Measurements from ENCODE around the gene MKLN1. TPM values are rescaled to one million over a fixed set of nuclear protein-coding genes. Genes with fewer than 3 reads are reported as not detected.

The MKLN1 gene
- total and polyA plus RNA-seq, 2 experiments from 2014 or later, result 33.8 to 59.3 TPM

DNA sequence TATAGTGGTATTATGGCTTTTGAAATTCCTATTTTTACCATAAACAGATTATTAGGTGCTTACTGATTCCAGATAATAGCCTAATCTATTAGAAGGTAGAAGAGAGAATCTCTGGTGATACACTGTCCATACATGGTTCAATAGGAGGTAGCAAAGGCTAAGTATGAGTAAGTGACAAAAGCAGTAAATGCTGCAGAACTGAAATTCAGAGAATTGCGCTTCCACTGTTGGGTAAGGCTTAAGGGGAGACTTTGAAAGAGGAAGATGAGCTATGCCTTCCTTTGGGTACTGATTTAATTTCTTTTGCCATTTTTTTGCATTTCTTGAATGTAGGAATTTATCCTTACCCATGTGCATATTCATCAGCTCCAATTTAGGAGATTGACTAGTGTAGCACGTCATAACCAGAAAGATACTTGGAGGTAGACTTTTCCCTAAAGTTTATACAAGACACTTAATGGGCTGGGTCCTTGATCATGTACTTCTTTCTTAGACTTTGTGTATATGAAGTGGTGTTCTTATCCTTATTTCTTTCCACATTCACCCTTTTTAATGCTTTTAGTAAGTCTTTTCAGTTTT is 15.3 kb downstream of the MKLN1 start:
- Histone ChIP-seq H3K4me3 (no peak overlapping the region), H4K20me1 (ENCODE audit: insufficient read depth, poor library complexity, severe bottlenecking) (peaks cover 70% of the 10 kb centered on the region), H3K4me2 (no peak overlapping the region), H3K9me3 (ENCODE audit: low read depth) (no peaks in the 10 kb centered on the region), H2AFZ (no peak overlapping the region), H3K9me2 (replicated peaks; ENCODE audit: insufficient read depth) (no peaks in the 10 kb centered on the region), H3K27ac (no peak overlapping the region), H3K36me3 (replicated peaks; ENCODE audit: insufficient read depth, low read depth) (no peaks in the 10 kb centered on the region), H3K79me2 (peaks cover 100% of the 10 kb centered on the region), H3K4me1 (ENCODE audit: insufficient read depth) (no peaks in the 10 kb centered on the region), H3K27me3 (no peaks in the 10 kb centered on the region)
- no peak for TF ChIP-seq EZH2phosphoT487 (IDR thresholded peaks at IDR 0.05; ENCODE audit: low read depth, severe bottlenecking, unreplicated experiment)
- TF ChIP-seq, protein P1, sequence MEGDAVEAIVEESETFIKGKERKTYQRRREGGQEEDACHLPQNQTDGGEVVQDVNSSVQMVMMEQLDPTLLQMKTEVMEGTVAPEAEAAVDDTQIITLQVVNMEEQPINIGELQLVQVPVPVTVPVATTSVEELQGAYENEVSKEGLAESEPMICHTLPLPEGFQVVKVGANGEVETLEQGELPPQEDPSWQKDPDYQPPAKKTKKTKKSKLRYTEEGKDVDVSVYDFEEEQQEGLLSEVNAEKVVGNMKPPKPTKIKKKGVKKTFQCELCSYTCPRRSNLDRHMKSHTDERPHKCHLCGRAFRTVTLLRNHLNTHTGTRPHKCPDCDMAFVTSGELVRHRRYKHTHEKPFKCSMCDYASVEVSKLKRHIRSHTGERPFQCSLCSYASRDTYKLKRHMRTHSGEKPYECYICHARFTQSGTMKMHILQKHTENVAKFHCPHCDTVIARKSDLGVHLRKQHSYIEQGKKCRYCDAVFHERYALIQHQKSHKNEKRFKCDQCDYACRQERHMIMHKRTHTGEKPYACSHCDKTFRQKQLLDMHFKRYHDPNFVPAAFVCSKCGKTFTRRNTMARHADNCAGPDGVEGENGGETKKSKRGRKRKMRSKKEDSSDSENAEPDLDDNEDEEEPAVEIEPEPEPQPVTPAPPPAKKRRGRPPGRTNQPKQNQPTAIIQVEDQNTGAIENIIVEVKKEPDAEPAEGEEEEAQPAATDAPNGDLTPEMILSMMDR (IDR thresholded peaks at IDR 0.05; ENCODE audit: poor library complexity), result no peak
- TF ChIP-seq EZH2 (IDR thresholded peaks at IDR 0.05; ENCODE audit: borderline replicate concordance), result no peak
- WGBS (ENCODE audit: low lambda C conversion rate, missing lambda C conversion rate), result 93% methylated on average over 2 of the region's 2 CpGs
- no peak for DNase-seq (ENCODE audit: low spot score)

DNA sequence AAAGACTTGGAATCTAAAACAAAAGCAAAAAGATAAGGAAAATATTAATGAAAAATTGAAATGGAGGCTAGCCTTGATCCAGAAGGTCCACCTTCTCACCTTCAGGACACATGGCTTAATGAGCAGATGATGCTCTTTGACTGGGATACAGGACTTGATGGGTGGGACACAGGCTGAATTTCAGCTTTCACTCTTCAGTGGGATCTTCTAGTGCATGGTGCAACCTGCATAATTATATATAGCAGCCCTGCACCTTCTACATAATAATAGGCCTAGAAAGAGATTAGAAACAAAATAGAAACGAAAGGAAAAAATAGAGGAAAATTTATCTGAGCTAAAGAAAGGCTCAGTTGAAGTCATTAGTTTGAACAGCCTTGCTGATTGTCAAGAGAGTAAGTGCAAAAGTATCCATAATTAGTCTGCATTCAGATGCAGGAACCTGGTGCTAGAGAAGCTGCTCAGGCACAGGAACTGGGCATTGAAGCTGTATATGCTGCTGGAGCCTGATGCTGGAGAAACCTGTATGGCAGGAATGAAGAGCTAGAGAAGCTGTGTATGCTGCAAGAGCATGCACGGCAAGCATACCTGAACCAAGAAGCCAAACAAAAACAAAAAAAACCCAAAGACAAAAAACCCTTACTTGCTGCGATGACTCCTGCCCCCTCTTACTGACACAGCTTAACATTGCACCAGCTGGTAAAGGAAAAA is 19.4 kb downstream of the MKLN1 start:
- Histone ChIP-seq H3K9me2 (replicated peaks; ENCODE audit: insufficient read depth) (no peaks in the 10 kb centered on the region), H2AFZ (no peak overlapping the region), H3K4me3 (no peak overlapping the region), H3K36me3 (replicated peaks; ENCODE audit: insufficient read depth, low read depth) (no peaks in the 10 kb centered on the region), H3K4me2 (no peak overlapping the region), H3K27me3 (no peaks in the 10 kb centered on the region), H3K4me1 (ENCODE audit: insufficient read depth) (no peaks in the 10 kb centered on the region), H3K27ac (no peak overlapping the region), H3K79me2 (peaks cover 100% of the 10 kb centered on the region), H3K9me3 (ENCODE audit: low read depth) (no peaks in the 10 kb centered on the region), H4K20me1 (ENCODE audit: insufficient read depth, poor library complexity, severe bottlenecking) (peaks cover 85% of the 10 kb centered on the region)
- TF ChIP-seq, protein P1 (IDR thresholded peaks at IDR 0.05; ENCODE audit: poor library complexity), result no peak
- no peak for TF ChIP-seq EZH2 (IDR thresholded peaks at IDR 0.05; ENCODE audit: borderline replicate concordance)
- TF ChIP-seq EZH2phosphoT487 (IDR thresholded peaks at IDR 0.05; ENCODE audit: low read depth, severe bottlenecking, unreplicated experiment), result no peak
- 32% methylated on average over 3 of the region's 3 CpGs for WGBS (ENCODE audit: low lambda C conversion rate, missing lambda C conversion rate)
- DNase-seq (ENCODE audit: low spot score), result peak; percentile 19

DNA sequence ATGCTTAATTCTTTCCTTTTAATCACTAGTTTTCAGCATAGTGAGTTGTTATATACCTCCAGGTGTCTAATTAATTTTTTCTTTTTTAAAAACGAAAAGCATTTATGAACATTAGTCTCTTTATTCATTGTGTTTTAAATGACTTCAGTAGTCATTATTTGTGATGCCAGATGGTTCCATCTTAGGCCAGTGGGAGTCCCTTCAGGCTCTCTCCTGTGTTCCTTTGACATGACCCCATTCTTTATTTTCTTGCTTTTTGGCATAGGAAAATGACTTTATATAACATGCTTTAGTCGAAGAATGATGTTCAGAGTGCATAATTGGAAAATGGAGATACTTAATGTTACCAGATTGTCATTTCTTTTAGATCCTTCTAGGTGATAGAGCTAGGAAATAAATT is 24.4 kb downstream of the MKLN1 start:
- Histone ChIP-seq H2AFZ (no peak overlapping the region), H4K20me1 (ENCODE audit: insufficient read depth, poor library complexity, severe bottlenecking) (peaks cover 84% of the 10 kb centered on the region), H3K9me3 (ENCODE audit: low read depth) (no peaks in the 10 kb centered on the region), H3K36me3 (replicated peaks; ENCODE audit: insufficient read depth, low read depth) (no peaks in the 10 kb centered on the region), H3K27me3 (no peaks in the 10 kb centered on the region), H3K79me2 (peaks cover 100% of the 10 kb centered on the region), H3K4me3 (no peak overlapping the region), H3K4me1 (ENCODE audit: insufficient read depth) (peaks cover 4% of the 10 kb centered on the region), H3K27ac (no peak overlapping the region), H3K4me2 (no peak overlapping the region), H3K9me2 (replicated peaks; ENCODE audit: insufficient read depth) (no peaks in the 10 kb centered on the region)
- WGBS (ENCODE audit: low lambda C conversion rate, missing lambda C conversion rate), result 96% methylated on average over 2 of the region's 2 CpGs
- TF ChIP-seq, protein P1 (IDR thresholded peaks at IDR 0.05; ENCODE audit: poor library complexity), result no peak
- TF ChIP-seq EZH2phosphoT487 (IDR thresholded peaks at IDR 0.05; ENCODE audit: low read depth, severe bottlenecking, unreplicated experiment), result no peak
- TF ChIP-seq EZH2 (IDR thresholded peaks at IDR 0.05; ENCODE audit: borderline replicate concordance), result no peak
- DNase-seq (ENCODE audit: low spot score), result no peak
